DND-41 (cell line): Measurements from ENCODE around the gene NFE2L1.

Experiments used
- EZH2 ChIP-seq: IDR thresholded peaks from 3 replicates; pipeline ENCODE4 v1.6.1; 2012; ENCODE audit warnings: borderline replicate concordance, low read depth, mild to moderate bottlenecking, moderate library complexity, low read length, inconsistent platforms; ENCODE audit not compliant: severe bottlenecking
- TF ChIP-seq, protein P1 (sequence below): IDR thresholded peaks from 2 replicates; pipeline ENCODE4 v1.5.1; 2012; ENCODE audit warnings: borderline replicate concordance, low read length, moderate library complexity, mild to moderate bottlenecking; ENCODE audit not compliant: poor library complexity, severe bottlenecking; ENCODE audit errors: extremely low read depth

DNA sequence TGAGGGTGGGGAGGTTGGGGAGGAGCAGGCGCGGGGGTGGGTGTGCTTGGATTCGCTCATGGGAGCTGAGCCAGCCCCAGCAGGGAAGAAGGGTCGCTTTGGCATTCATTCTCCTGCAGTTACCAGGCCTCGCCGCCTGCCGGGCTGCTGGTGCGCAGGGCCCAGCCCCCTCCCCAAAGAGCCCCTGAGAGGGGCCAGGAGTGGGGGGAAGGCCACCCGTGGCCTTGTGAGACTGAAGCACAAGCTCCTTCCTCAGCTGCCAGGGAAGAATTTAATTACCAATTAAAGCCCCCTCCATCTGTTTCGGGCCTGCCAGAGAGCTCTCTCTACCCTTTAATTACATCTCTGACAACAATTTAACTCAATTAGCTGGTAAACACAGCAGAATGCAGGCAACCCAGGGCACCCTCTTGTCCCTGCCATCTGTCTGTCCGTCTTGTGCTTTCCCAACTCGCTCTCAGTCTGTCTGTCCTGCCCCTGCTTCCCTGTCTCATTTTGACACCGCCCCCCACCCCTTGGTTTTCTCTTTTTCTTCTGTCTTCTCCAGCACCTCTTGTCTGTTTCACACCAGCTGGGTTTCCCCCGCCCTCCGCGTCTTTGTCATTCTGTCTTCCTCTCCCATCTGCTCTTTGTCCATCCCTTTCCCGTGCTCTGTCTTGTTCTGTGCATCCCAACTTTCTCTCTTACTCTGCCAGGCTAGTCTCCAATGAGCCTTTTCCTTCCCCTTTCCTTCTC lies 44.6 kb upstream of the NFE2L1 start:
- TF ChIP-seq, protein P1, sequence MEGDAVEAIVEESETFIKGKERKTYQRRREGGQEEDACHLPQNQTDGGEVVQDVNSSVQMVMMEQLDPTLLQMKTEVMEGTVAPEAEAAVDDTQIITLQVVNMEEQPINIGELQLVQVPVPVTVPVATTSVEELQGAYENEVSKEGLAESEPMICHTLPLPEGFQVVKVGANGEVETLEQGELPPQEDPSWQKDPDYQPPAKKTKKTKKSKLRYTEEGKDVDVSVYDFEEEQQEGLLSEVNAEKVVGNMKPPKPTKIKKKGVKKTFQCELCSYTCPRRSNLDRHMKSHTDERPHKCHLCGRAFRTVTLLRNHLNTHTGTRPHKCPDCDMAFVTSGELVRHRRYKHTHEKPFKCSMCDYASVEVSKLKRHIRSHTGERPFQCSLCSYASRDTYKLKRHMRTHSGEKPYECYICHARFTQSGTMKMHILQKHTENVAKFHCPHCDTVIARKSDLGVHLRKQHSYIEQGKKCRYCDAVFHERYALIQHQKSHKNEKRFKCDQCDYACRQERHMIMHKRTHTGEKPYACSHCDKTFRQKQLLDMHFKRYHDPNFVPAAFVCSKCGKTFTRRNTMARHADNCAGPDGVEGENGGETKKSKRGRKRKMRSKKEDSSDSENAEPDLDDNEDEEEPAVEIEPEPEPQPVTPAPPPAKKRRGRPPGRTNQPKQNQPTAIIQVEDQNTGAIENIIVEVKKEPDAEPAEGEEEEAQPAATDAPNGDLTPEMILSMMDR: no peak
- no peak for TF ChIP-seq EZH2
